Occipital lobe (tissue), 2 donors: ENCODE results near the gene LSM7. TPM values are rescaled to one million over a fixed set of nuclear protein-coding genes. Genes with fewer than 3 reads are reported as not detected.

Experiments
- DNase-seq: peaks from one replicate; lab custom pipeline; 2025; lab: John Stamatoyannopoulos, UW
- total RNA-seq: library from RNA; depleted of rRNA; stranded (reverse); fragments of >200 nt; gene quantifications from one replicate; pipeline ENCODE4 v1.2.3, GENCODE V29; 2014

Gene LSM7
- total RNA-seq, 1 donor from 2014 or later, result 61.6 TPM

DNA sequence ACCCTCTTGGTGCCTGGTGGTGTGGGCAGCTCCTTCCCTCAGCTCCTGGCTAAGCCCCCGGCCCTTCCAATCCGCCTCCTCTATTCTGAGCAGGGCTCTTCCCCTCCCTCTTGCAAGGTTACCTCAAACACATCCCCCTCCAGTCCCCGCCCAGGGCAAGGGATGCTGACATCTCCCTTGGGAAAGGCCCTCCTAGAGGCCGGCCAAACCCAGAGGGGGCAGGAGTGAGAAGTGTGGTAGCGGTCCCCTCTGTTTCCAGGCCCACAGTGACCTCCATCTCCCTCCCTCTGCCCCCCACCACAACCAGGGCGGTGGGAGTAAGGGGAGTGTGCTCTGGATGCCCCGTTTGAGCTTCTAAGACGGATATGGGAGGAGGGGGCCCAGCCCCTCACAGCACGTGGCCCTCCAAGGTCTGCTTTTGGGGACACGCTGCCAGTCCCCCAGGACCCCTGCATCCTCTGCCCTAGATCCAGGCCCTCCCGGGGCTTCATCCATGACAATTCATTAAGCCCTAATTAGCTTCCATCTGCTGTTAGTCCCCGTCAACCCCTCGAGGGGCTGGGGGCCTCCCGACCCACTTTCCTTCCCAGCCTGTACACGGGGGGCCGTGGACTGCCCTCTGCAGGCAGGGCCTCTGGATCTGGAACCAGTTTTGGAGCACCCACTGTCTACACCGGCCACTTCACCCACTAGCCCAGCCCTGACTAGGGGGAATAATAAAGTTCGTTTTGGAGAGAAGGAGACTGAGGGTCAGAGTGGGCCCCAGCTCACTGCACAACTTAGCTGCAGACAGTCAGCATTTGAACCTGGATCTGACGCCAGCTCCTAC is 22.7 kb downstream of the LSM7 start:
- DNase-seq, result no peak

GRCh38 chr19:2303211-2303798 is 25.1 kb downstream of the LSM7 start:
- no peak for DNase-seq

GRCh38 chr19:2302319-2303210 is 25.8 kb downstream of the LSM7 start:
- no peak for DNase-seq

- no peak for DNase-seq
Measured at GRCh38 chr19:2300533-2300932, 27.9 kb downstream of the LSM7 start.

DNA sequence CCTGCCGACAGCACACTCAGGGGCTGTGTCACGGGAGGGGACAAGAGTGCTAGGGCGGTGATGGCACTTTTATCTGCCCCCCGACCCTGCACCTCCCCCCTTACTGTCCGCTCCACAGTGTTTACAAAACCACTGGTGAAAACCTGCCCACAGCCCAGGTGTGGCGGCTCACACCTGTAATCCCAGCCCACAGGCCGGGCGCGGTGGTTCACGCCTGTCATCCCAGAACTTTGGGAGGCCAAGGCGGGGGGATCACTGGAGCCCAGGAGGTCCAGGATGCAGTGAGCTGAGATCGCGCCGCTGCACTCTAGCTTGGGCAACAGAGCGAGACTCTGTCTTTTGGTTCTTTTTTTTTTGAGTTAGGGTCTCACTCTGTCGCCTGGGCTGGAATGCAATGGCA is 32.2 kb downstream of the LSM7 start:
- no peak for DNase-seq

GRCh38 chr19:2294687-2295335 is 33.6 kb downstream of the LSM7 start:
- DNase-seq, result no peak

- DNase-seq, result no peak
Measured at GRCh38 chr19:2291185-2291751, 37.1 kb downstream of the LSM7 start.

DNA sequence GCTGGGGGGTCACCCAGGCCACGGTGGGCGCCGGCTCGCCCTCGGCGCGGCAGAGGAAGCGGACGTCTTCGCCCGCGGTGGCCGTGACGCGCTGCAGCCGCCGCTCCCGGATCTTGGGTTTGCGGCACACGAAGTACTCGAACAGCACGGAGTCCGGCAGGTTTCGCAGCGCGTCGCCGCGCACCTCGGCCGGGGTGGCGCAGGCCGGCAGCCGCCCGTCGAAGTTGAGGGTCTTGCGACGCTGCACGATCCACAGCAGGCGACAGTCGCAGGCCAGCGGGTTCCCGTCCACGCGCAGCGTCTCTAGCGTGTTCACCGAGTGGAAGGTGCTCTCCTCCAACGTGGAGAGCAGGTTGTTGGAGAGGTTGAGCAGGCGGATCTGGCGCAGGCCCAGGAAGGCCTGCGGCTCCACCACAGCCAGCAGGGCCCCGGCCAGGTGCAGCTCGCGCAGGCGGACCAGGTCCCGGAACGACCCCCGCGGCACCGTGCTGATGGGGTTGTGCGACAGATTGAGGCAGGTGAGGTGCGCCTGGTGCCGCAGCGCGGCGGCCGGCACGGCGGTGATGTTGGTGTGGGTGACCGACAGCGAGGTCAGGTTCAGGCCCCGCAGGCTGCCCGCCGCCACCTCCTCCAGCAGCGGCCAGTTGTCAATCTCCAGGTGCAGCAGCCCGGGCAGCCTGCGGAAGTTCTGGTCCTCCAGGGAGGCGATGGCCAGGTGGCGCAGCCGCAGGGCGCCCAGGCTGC is 37.8 kb downstream of the LSM7 start:
- no peak for DNase-seq

- no peak for DNase-seq
Measured at GRCh38 chr19:2289714-2290435, 38.5 kb downstream of the LSM7 start.

GRCh38 chr19:2288818-2289713 is 39.3 kb downstream of the LSM7 start:
- no peak for DNase-seq

GRCh38 chr19:2288338-2288817 is 40.0 kb downstream of the LSM7 start:
- no peak for DNase-seq

DNA sequence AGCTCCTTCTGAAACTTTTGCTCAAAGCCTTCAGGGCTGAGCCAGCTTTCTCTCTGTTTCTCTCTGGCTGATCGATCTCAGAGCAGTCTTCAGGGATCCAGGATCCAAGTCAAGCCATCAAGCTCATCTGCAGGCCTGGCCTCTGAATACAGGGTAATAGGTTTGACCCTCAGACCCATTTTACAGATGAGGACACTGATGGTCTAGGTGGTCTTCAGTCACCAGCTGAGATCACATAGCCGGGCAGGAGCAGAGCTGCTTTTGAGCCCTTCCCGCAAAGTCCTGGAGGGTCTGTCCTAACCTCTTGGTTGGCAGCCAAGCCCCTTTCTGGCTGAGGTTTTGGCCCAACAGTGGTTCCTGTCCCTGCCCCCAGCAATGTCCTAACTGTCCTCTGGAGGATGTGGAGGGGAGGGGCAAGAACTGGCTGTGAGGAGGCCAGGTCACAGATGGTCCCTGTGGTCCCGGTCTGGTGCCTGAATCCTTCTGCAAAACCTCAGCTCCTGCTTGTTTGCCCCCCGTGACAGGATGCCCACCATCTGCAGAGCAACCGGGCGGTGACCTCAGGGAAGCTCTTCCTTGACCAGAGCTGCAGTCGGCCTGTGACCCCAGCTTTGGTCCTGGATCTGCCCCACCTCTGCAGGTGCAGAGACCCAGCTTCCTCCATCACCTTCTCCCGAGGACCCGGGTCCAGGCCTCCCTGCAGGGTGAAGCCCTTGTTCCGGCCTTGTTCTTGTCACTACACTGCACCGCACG is 40.6 kb downstream of the LSM7 start:
- DNase-seq, result no peak

- no peak for DNase-seq
Measured at GRCh38 chr19:2286402-2287140, 41.8 kb downstream of the LSM7 start.

DNA sequence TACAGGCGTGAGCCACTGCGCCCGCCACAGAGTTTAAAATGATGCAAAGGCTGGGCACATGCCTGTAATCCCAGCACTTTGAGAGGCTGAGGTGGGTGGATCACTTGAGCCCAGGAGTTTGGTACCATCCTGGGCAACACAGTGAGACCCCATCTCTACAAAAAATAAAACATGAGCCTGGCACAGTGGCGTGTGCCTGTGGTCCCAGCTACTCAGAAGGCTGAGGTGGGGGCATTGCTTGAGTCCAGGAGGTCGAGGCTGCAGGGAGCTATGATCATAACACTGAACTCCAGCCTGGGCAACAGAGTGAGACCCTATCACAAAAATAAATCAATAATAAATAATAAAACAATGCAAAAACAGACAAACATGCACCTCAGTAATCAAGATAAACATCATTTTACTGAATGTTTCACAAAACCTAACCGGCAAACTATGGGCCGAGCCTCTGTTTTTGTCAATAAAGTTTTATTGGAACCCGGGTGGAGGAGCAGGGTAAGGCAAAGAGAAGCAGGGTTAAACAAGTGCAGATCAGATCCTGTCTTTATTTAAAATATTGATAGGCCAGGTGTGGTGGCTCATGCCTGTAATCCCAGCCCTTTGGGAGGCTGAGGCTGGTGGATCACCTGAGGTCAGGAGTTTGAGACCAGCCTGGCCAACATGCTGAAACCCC is 44.4 kb downstream of the LSM7 start:
- DNase-seq, result no peak

DNA sequence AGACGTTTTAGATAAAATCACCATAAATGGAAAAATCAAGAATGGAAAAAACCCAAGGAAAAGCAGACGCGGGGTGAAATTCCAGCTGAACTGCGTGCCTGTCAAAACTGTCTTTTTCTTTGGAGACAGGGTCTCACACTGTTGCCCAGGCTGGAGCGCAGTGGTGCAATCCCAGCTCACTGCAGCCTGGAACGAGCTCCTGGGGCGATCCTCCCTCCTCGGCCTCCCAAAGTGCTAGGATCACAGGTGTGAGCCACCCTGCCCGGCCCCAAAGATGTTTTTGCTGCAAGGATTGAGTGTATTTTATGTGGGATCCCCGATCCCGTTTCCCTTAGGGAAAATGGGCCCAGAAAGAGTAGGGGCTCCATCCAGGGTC is 45.5 kb downstream of the LSM7 start:
- DNase-seq, result no peak

- DNase-seq, result no peak
Measured at GRCh38 chr19:2282062-2282861, 46.1 kb downstream of the LSM7 start, which contains the start of gene PEAK3. TSS of gene PEAK3 (minus strand) at chr19:2282175. CDS start at chr19:2280931, 1,244 bp downstream.
